NT2/D1 (cell line): Measurements from ENCODE around the gene CCDC154.

ENCODE experiments used
- SUZ12 ChIP-seq: IDR thresholded peaks from 2 replicates; pipeline ENCODE4 v1.6.1; 2011; ENCODE audit not compliant: insufficient read length, insufficient read depth; ENCODE audit errors: extremely low read depth
- YY1 ChIP-seq: IDR thresholded peaks from 2 replicates; pipeline ENCODE4 v1.6.1; 2011; ENCODE audit not compliant: insufficient read length, insufficient read depth
- ZNF274 ChIP-seq: IDR thresholded peaks from 2 replicates; pipeline ENCODE4 v1.6.1; 2011; ENCODE audit warnings: mild to moderate bottlenecking, low read depth, low read length

DNA sequence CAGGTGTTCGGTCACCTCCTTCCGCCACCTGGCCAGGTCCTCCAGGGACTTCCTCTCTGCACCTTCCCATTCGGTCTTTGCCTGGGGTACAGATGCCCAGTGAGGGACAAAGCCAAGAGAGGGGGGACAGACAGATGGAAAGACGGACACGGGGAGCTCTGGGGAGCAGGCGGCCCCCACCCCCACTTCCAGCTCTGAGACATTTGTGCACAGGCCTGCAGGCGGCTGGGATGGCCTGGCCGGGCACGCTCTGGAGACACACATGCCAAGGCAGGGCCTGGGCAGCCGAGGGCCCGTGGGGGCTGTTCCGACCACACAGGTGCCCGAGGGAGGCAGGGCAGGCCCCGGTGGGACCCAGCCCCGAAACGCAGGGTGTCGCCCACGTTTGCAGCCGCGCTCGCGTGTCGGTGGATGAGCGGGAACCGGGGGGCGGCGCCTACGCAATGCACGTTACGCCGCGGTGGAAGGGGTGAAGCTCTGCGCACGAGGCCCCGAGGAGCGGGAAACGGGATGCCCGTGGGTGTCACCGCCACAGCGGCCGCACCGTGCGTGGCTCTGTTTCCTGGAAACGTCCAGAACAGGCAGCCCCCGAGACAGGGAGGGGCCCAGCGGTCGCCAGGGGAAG lies 7.5 kb downstream of the CCDC154 start:
- TF ChIP-seq YY1 (no peak), SUZ12 (no peak), ZNF274 (no peak)
